ENCODE data around the gene TSPAN5.

The TSPAN5 gene

DNA sequence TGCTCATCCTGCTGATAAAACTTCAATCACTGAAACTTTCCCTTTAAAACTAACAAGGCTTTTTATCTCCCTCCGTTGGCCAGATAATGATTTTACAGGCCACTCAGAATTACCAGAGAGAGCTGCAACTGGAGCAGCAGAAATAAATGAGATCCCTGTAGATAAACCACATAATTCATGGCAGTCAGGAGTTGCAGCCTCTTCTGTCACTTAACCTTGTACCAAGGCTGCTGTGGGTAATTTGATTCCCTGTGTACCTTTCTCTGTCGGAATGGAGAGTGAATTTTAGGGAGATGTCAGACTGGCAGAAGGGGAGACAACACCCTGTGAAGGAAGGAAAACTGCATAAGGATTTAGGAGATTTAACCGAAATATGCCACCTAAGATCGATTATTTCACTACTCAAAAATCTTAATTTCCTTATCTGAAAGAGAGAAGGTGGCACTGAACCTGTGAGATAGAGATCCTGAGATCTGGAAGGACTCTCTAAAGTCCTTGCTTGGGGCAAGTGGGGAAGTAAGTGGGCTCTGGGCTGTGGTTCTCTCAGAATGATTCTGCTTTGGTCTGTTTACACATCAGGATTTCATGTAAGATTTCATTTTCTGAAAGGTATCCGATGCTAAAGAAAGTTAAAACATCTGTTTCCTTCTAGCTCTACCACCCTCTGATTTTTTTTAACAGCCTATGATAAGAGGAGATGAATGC lies 14.3 kb upstream of the TSPAN5 start:
- peak in 1 of 2 experiments; percentile 8 for DNase-seq

DNA sequence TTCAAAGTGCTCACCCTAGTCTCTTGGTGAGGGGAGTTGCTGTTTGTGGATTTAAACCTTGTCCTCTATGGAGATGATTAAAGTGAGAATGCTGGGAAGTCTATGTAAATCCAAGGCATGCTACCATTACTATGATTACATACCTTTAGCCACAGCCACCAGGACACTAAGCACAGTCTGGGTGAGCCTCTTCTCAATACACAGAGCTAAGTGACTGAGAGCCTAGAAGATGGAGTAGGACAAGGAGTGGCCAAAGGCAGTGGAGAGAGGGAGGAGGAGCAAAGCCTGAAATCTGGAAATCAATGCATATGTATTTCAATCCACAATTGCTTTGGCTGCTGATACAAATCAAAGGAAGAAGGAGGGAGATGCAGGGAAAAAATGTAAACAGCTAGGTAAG lies 12.7 kb upstream of the TSPAN5 start:
- no peak for DNase-seq

DNA sequence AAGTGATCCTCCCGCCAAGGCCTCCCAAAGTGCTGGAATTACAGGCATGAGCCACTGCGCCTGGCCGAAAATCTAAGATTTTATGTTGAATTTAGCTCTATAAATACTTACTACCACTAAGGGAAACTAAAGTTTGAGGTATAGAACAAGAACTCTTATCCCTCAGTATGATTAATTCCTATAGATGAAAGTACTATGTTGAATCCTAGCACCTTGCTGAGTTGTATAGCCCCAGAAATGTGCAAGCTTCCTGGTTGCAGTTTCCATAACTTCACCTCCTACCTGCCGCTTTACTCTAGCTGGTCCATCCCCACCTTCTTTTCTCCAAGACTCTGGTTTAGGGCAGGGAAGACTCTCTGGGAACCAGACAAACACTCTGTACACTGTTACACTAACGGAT lies 11.8 kb upstream of the TSPAN5 start:
- no peak for DNase-seq

GRCh38 chr4:98669577-98669976 lies 11.2 kb upstream of the TSPAN5 start:
- no peak for DNase-seq

GRCh38 chr4:98664959-98665358 lies 6.5 kb upstream of the TSPAN5 start:
- DNase-seq: peak in 1 of 2 experiments; percentile 12

- no peak for DNase-seq
These were observed 5.0 kb upstream of the TSPAN5 start for GRCh38 chr4:98663226-98664006.

DNA sequence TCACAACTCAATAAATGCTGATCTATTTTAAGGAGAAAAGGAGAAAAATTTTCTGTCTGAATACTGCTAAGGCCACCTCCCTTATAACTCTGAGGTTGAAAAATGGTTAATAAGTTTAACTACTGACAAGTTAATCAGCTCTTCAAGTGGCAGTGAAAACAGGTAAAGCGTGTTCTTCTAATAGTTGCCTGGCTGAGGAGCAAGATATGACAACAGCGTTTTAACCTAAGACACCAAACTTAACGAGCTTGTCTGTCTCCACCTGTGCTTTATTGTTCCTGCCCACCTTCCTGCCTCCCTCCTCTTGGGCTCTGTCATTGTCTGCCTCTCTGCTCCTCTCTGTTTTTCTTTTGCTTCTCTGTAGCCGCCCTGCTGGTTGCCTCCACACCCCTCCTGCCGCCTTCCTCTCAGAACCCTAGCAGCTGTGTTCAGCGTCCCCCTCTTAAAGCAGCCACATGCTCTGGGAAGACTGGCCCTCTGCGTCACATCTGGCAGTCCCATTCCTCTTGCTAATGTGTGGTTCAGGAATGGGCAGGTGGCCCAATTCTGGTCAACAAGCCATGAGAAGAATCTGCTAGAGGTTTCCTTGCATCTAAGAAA lies 4.3 kb upstream of the TSPAN5 start:
- DNase-seq: no peak

DNA sequence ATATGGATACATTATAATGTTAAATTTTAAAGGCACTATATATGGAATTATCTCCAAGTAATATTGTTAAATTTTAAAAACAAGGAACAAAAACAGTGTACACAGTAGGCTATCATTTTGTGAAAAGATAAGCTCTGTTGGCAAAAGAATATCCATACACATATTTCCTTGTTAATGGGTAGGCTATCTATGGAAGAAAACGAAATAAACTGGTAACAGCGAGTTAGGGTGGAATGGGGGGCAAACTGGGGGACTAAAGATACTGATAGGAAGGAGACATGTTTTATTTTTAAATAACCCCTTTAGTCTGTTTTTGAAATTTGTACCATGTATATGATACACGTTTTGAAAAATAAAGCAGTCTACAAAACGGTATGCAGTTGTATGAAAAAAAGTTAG lies 3.6 kb upstream of the TSPAN5 start:
- no peak for DNase-seq

- DNase-seq: no peak
These were observed 3.1 kb upstream of the TSPAN5 start for GRCh38 chr4:98661371-98662054.

DNA sequence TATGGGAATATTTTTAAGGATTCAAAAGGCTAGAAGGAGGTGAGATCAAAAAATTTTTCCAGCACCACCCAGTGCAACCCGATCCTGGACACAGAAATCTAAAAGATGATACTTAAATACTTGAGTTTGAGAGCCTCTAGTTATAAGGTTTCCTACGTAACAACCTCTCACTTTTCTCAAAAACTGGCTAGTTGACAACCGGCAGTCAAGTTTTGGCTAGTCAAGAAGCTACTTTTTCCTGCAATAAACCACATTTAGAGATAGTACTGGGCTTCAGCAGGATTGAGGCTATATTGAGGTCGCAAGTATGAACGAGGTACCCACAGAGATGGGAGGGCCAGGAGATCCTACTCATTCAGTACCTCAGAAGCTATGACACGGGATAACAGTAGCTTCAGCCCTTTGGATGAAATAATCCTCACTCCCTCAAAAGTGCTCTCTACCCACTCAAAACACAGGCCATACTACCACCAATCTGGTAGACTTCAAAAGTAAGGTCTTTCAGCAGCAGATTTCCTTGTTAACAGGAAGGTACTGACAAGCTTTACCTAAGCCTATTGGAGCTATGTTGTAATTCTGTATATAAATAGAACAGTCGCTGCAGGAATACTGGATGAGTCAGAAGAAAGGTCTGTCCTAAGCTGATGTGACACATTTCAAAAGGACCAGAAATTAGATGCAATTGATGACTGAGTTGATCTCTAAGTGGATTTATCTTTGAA lies 1.5 kb upstream of the TSPAN5 start:
- DNase-seq: no peak

DNA sequence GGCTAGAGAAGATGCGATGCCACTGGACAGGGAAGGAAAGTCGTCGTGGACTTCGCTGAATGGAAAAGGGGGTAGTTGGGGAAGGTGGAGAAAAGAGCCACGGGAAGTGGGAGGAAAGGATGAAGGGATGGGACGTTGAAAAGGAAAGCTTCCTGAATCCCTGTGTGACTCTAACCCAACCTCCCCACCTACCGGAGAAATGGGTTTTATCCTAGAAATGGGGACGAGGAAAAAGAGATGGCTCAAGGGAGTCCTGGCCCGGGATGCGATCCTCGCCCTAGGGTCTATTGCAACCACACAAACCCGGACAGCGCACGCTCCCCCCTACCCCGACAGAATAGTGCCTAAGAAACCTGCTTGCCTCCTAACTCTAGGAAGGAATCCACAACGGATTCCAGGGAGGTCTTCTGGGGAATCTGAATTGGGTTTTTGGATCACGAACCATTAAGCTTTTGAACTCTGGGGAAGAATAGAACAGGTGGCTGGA lies 738 bp upstream of the TSPAN5 start:
- DNase-seq: peak; percentile 26 to 57

DNA sequence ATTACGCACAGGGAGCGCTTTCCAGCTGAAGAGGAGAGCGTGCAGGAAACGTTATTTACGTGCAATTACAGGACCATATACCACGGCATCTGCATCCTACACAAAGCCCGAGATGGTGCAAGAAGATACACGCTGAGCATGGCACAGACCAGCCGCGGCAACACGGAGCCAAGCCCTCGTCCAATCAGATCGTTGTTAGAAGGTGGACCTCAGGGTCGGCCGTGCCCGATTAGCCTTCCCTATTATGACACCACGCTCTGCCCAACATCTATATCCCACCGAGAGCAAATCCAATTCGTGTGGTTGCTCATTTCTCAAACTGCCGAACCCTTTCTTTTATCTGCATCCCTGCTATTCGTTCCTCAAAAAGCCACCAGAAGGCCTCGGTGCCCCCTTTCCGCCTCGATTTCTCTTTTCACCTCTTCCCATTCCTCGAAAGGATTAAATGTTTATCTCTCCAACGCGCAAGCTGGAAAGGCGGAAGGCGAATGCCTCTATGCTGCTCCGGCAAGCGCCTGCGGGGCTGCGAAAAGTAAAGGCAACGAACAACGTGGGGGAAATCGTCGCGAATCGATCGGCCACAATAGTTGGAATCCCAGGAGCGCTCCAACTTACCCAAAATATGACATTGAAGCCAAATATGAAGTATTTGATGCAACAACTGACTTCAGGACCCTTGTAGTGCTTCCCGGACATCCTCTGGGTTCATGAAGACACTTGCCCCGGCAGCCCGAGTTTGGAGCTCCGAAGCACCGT lies 702 bp downstream of the TSPAN5 start:
- peak; percentile 76 to 77 for DNase-seq

DNA sequence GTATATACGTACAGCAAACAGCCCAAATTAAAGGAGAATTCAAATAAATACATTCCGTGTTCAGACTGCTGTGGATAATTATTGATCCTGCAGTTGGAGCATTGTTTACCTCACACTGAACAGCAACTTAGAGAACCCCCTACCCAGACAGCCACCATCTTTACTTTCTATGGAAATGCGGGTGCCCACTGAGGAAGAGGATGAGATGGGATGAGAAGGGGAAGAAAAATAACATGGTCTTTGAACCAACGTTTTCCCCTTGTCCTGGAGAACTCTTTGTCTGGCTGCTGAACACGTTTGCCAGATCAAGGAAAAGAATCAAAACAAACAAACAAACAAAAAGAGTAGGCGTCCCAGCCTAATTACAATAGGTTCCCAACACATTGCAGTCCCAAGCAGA lies 1.5 kb downstream of the TSPAN5 start:
- DNase-seq: no peak

DNA sequence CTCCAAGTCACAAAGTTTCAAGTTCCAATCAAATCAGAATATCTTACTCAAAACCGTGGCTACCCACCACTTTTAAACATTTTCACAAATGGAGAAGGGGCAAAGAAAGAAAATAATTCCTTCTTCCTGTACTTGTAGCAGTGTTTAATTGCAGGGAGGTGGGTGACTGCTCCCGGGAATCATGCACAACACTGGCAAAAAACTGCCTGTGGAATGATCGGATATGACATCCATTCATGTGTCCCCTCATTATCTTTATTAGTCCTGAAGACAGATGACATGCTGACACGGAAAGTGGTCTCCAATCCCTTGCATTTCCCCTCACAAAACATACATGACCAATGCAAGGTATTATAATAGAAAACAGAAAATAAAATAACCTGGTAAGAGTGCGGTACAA lies 2.0 kb downstream of the TSPAN5 start:
- no peak for DNase-seq

GRCh38 chr4:98653890-98654867 lies 4.2 kb downstream of the TSPAN5 start:
- DNase-seq: no peak

DNA sequence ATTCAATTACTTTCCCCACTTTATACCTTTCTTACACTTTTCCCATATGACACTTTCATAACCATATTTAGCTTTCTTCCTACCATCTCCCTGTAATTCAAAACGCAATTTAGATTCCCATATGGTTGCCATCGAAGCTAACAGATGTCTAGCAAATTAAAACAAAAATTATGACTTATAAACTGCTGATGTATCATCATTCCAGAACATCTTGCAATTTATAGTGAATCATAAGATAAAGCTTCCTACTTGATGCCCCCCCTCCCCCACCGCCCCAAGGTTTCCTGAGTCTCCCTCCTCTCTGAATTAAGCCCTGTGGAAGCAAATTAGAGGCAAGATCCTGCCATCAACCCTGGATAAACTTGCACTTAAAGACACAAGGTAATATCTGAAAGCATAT lies 5.4 kb downstream of the TSPAN5 start:
- DNase-seq: no peak

GRCh38 chr4:98648602-98649001 lies 9.8 kb downstream of the TSPAN5 start:
- no peak for DNase-seq

DNA sequence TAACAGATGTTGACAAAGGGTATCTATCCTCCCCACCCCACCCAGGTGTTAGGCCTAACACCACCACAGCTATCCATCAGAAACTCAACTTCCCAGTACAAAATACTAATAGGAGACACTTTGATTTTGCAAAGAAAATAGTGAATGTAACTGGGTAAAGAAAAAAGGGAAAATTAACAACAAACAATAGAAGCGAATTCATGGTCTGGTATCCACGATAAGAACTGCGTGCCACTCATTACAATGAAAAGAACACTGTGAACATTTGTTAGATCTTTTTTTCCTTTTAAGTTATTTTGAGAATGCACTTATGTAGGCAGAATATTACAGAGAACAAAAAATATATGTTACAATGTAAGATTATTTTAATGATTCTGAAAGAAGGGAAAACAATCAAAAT lies 12.0 kb downstream of the TSPAN5 start:
- DNase-seq: no peak

DNA sequence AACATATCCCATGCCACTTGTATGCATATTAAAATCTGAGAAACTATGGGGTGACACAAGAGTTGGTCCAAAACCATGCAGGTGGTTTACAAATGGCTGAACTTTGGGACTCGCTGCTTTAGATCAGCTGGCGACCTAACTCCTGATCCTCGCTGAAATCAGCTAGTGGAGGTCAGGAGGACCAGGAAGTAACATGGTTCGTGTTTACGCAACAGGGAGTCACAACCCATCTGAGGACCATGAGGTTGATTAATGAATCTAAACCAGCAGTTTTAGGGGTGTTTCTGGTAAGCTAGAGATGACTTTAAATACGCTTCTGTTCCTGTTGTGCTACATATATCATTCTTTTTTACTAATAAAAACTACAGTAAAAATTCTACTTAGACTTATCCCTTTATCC lies 12.9 kb downstream of the TSPAN5 start:
- no peak for DNase-seq

- DNase-seq: no peak
These were observed 14.7 kb downstream of the TSPAN5 start for GRCh38 chr4:98643755-98644154.

GRCh38 chr4:98642991-98643426 lies 15.4 kb downstream of the TSPAN5 start:
- no peak for DNase-seq

Data from NCI-H526 (cell line).